GM12801 (cell line): Measurements from ENCODE around the gene GNAO1.

Experiments
- TF ChIP-seq, protein P1 (sequence below): IDR thresholded peaks from one replicate; pipeline ENCODE4 v1.5.1; 2011; ENCODE audit warnings: control low read depth; ENCODE audit not compliant: insufficient read length; ENCODE audit errors: extremely low read depth

The GNAO1 gene

DNA sequence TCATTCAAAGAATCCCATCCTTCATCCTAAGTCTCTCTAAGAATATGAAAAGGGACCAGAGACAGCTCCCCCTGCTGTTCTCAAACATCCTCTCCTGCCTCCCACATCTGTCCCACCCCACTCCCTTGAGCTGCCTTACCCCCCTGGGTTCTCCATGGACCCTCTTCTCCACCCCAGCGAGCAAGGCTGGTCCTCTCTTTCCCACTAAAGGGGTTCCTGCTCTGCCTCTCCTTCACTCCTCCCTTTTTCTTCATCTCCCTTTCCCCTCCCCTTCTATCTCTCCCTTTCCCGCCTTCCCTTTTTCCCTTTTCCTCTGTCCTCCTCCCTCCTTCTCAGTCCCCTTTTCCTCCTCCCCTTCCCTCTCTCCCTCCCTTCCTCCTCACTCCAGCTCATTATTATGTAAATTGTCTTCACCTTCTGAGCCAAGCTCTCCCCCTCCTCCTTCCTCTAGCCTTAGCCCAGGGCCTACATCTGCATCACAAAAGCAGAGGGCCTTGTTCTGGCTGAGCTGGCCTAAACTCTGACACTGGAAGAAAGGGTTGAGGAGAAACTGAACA is 90.0 kb downstream of the GNAO1 start:
- TF ChIP-seq, protein P1, sequence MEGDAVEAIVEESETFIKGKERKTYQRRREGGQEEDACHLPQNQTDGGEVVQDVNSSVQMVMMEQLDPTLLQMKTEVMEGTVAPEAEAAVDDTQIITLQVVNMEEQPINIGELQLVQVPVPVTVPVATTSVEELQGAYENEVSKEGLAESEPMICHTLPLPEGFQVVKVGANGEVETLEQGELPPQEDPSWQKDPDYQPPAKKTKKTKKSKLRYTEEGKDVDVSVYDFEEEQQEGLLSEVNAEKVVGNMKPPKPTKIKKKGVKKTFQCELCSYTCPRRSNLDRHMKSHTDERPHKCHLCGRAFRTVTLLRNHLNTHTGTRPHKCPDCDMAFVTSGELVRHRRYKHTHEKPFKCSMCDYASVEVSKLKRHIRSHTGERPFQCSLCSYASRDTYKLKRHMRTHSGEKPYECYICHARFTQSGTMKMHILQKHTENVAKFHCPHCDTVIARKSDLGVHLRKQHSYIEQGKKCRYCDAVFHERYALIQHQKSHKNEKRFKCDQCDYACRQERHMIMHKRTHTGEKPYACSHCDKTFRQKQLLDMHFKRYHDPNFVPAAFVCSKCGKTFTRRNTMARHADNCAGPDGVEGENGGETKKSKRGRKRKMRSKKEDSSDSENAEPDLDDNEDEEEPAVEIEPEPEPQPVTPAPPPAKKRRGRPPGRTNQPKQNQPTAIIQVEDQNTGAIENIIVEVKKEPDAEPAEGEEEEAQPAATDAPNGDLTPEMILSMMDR: no peak

DNA sequence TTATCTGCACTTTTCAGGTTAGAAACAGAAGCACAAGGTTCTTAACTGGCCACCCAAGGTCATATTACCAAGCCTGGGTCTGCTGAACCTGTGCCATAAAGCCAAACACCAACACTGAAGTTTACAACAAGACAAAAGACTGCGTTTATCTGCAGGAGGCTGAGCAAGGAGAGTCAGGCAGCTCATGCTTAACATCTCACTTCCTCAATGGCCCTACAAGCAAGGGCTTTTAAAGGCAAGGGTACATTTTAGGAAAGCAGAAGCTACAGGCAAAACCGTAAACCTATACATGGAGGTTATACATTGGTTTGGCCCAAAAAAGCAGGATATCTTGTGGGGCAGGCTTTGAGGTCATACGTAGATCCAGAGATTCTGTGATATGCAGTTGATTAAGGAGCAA is 91.2 kb downstream of the GNAO1 start:
- TF ChIP-seq, protein P1: no peak

DNA sequence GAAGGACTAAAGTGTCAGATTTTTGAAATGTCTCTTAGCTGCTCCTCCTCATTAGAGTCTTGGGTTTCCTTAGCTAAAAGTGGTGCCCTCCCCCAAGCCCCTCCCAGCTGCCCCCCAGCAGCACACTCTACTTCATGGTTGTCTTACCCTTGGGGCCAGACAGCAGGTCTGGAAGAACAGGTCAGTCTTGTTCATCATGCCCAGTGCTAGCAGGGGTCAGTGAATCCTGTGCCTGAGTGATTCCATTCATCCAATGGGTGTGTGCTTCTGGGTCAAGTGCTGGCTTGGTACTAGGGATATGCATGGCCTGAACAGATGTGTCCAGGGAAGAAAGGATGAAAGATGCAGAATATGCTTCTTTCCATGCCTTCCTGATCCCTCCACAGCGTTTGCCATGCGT is 93.2 kb downstream of the GNAO1 start:
- TF ChIP-seq, protein P1: no peak

DNA sequence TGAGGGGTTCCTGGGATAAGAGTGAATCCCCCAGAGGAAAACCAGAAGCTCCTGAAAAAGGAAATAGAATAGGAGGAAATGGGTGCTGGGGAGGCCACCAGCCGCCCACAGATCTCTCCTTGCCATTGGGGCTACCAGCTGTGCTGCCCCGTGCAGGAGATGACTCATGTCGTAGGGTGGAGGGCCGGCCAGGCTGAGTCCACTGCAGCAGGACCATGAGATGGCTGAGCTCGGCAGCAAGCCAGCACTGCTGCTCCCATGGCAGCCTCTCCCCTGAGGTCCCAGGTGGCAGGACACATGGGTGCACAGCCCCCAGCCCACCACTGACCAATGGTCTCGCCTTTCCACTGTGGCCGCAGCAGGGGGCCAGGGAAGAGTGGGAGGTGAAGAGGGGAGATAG is 95.5 kb downstream of the GNAO1 start:
- TF ChIP-seq, protein P1: no peak

DNA sequence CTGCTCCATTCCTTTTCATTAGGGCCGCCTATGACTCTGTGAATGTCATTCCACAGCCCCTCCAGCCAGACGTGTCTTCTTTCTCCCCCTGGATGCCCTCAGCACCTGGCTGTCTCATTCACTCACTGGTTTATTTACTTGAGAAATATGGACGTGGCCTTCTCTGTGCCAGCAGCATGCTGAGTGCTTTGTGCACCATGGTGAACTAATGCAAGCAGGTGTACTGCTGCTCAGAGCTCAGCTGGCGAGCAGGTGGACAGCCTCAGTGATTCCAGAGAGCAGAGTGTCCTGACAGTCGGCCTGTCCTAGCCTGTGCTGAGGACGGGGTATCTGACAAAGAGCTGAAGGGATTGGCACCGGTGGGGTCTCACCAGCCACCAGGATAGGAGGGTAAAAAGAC is 96.7 kb downstream of the GNAO1 start:
- TF ChIP-seq, protein P1: no peak

DNA sequence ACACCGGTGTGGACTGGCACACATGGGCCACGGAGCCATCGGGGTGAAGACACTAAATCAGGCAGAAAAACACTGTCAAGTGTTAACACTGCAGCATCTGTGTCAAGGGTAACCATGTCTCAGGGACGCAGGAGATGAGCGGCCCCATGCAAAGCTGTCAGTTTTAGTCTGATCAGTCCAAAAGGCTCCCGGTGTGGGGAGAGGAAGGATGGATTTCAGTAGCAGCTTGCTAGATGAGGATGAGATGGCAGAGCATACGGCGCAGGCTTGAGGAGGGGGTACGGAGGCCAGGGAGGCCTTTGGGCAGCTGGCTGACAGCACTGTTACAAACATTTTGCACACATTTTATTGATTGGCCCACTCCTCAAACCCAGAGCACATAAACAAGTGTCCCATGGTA is 98.1 kb downstream of the GNAO1 start:
- TF ChIP-seq, protein P1: no peak

DNA sequence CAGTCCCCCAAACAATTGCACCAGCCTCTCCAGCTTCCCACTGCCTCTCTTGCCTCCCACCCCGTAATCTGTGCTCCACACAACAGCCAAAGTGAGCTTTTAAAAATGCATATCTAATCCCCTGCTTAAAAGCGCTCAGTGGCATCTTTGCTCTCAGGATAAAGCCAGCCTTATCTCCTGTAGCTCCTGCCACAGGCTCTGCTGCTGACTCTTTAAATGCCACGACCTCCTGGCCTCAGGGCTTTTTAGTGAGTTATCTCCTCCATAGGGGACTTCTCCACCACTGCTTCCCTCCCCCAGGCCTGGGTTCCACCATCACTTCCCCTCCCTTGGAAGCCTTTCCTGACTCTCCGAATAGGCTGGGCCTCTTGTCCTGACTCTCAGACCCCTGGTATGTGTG is 98.6 kb downstream of the GNAO1 start:
- TF ChIP-seq, protein P1: no peak
